GM12878 (cell line): ENCODE data around the gene KRTAP12-1. TPM values are rescaled to one million over a fixed set of nuclear protein-coding genes. Genes with fewer than 3 reads are reported as not detected.

ENCODE experiments used
- ATAC-seq: fragments of 200-7000 bp; cut with Tn5 transposase; 3 replicates; pipeline ENCODE4 v1.9.1; 2020; ENCODE audit warnings: mild to moderate bottlenecking, moderate library complexity
- Bru-seq: library from RNA; stranded (reverse); fragments of 400-500 nt; gene quantifications from one replicate; lab custom pipeline; 2021; lab: Mats Ljungman, UMichigan
- BruChase-seq, 2 experiments: library from RNA; stranded (reverse); fragments of 400-500 nt; gene quantifications; one replicate each; lab custom pipeline; 2021; lab: Mats Ljungman, UMichigan
- BruUV-seq: library from RNA; stranded (reverse); fragments of 400-500 nt; replicated peaks from 2 replicates; lab custom pipeline; 2021; lab: Mats Ljungman, UMichigan
- CTCF ChIA-PET: fragments of 300-600 bp; sonication (Branson Sonifier 250); formaldehyde crosslinking; extraction: SDS; loops from one replicate; lab custom pipeline; 2021; ENCODE audit warnings: inconsistent platforms; lab: Yijun Ruan, JAX
- POLR2A ChIA-PET: fragments of 350-600 bp; formaldehyde crosslinking; extraction: SDS; loops from one replicate; lab custom pipeline; 2021; ENCODE audit warnings: inconsistent platforms; lab: Charles Lee
- RAD21 ChIA-PET: fragments of 300-600 bp; sonication (Branson Sonifier 250); formaldehyde crosslinking; loops from one replicate; lab custom pipeline; 2023; ENCODE audit warnings: antibody characterized with exemption; ENCODE audit not compliant: unreplicated experiment; lab: Charles Lee
- SMC1A ChIA-PET: fragments of 300-600 bp; sonication (Branson Sonifier 250); formaldehyde crosslinking; loops from one replicate; lab custom pipeline; 2023; ENCODE audit not compliant: unreplicated experiment, uncharacterized antibody; lab: Charles Lee
- DNase-seq: peaks from one replicate; pipeline ENCODE4 v3.0.0-alpha.2; 2011; ENCODE audit warnings: low read depth, low spot score
- FAIRE-seq: peaks from 3 replicates; lab custom pipeline; 2011; peaks lifted over from hg19 to GRCh38; lab: Jason Lieb, UNC
- H2AFZ ChIP-seq: 2 replicates; pipeline ENCODE4 v1.6.0; 2011; ENCODE audit warnings: low read depth, low read length, control low read depth; ENCODE audit not compliant: control insufficient read depth
- H3K27ac ChIP-seq: 2 replicates; pipeline ENCODE4 v1.5.1; 2011; ENCODE audit warnings: control low read depth; ENCODE audit not compliant: control insufficient read depth, insufficient read depth
- H3K27me3 ChIP-seq, 2 experiments: replicated peaks in 1 of 2; 2 replicates each; pipeline versions ENCODE4 v1.6.0 to v1.6.1; 2011; ENCODE audit warnings: low read length in 1 of 2; ENCODE audit not compliant: control insufficient read depth in 2 of 2, insufficient read depth in 2 of 2
- H3K36me3 ChIP-seq, 2 experiments: 2 replicates each; pipeline ENCODE4 v1.5.1; 2011; ENCODE audit warnings: low read length in 1 of 2; ENCODE audit not compliant: control insufficient read depth in 2 of 2, insufficient read depth in 2 of 2
- H3K4me1 ChIP-seq: 2 replicates; pipeline ENCODE4 v1.6.1; 2011; ENCODE audit warnings: mild to moderate bottlenecking, low read length, moderate library complexity, mixed read lengths; ENCODE audit not compliant: control insufficient read depth, insufficient read depth
- H3K4me2 ChIP-seq: 2 replicates; pipeline ENCODE4 v1.6.0; 2011; ENCODE audit warnings: control low read depth; ENCODE audit not compliant: control insufficient read depth, insufficient read depth
- H3K4me3 ChIP-seq: fragments of 200-600 bp; sonication (generic); 2 replicates; pipeline ENCODE4 v1.5.1; 2016
- H3K79me2 ChIP-seq: 2 replicates; pipeline ENCODE4 v1.6.0; 2011; ENCODE audit warnings: low read length; ENCODE audit not compliant: control insufficient read depth, insufficient read depth
- H3K9ac ChIP-seq: 2 replicates; pipeline ENCODE4 v1.8.0; 2011; ENCODE audit warnings: low read length, control low read depth, mixed read lengths; ENCODE audit not compliant: control insufficient read depth, insufficient read depth
- H3K9me3 ChIP-seq: replicated peaks from 3 replicates; pipeline ENCODE4 v1.5.1; 2011; ENCODE audit warnings: mild to moderate bottlenecking, low read length; ENCODE audit not compliant: control insufficient read depth, insufficient read depth
- H4K20me1 ChIP-seq: 2 replicates; pipeline ENCODE4 v1.6.0; 2011; ENCODE audit not compliant: control insufficient read depth, insufficient read depth
- JUNB ChIP-seq: IDR thresholded peaks from 2 replicates; pipeline ENCODE4 v1.6.1; 2016; ENCODE audit warnings: antibody characterized with exemption, mild to moderate bottlenecking
- SIX5 ChIP-seq: IDR thresholded peaks from 2 replicates; pipeline ENCODE4 v1.6.1; 2011; ENCODE audit warnings: mild to moderate bottlenecking, low read depth, low read length, moderate library complexity; ENCODE audit not compliant: severe bottlenecking
- WGBS: methylation state at CpG from one replicate; pipeline ENCODE4 v1.1.6; 2016; ENCODE audit warnings: low lambda C conversion rate; ENCODE audit not compliant: insufficient replicate concordance, insufficient coverage; ENCODE audit errors: missing lambda C conversion rate; 5-methylcytosine and 5-hydroxymethylcytosine counted together
- in situ Hi-C: fragments of 300-500 bp; cut with MboI; formaldehyde crosslinking; loops from 9 replicates; pipeline ENCODE4 v1.14.3; 2018; ENCODE audit warnings: mixed read lengths
- intact Hi-C: fragments of 100-400 bp; cut with micrococcal nuclease; formaldehyde crosslinking; loops from one replicate; pipeline ENCODE4 v1.14.2; 2022; ENCODE audit not compliant: unreplicated experiment
- long read RNA-seq, 2 experiments: library from polyadenylated mRNA; unstranded; transcript quantifications; one replicate each; pipeline ENCODE4 v2.0.0, GENCODE V29; 2019 to 2020
- polyA minus RNA-seq, 3 experiments: library from RNA; depleted of rRNA, polyadenylated mRNA; stranded (reverse); fragments of >200 nt; gene quantifications; 2 replicates each; pipeline ENCODE4 v1.2.3, GENCODE V29; 2011
- polyA plus RNA-seq, 11 experiments: library from polyadenylated mRNA; depleted of rRNA in 4 of 11; unstranded in 6 of 11; stranded (reverse) in 5 of 11; fragments of >200 nt; fragmentation: Nextera tagmentation in 4 of 11; fragmentation: Illumina TruSeq in 1 of 11; extraction: Ambion mirVana in 4 of 11; extraction: Trizol in 1 of 11; gene quantifications; 1 replicate in 1 of 11; 2 replicates in 10 of 11; pipeline versions ENCODE4 v1.2.1 to v1.2.3, GENCODE V29; 2011 to 2016; ENCODE audit warnings: inconsistent platforms in 2 of 11, missing spikeins in 2 of 11, low read depth in 1 of 11
- total RNA-seq, 4 experiments: library from RNA; depleted of rRNA in 3 of 4; stranded (reverse); fragments of >200 nt in 3 of 4; fragmentation: Illumina TruSeq in 1 of 4; extraction: Trizol in 1 of 4; gene quantifications; 2 replicates each; pipeline versions ENCODE4 v1.2.1 to v1.2.3, GENCODE V29; 2013 to 2021

Gene KRTAP12-1
- total RNA-seq (2013; cell fraction: nucleolus; rRNA removed): not detected in 2 replicates
- not detected in 2 replicates for total RNA-seq (2014; rRNA removed)
- not detected in 2 replicates for total RNA-seq (2014; rRNA removed; fragmentation: Illumina TruSeq; extraction: Trizol)
- total RNA-seq (2021): not detected in 2 replicates
- not detected for polyA plus RNA-seq (2011; ENCODE audit: low read depth)
- polyA plus RNA-seq (2011; rRNA removed): not detected in 2 replicates
- not detected in 2 replicates for polyA plus RNA-seq (2011; cell fraction: cytosol; rRNA removed)
- not detected in 2 replicates for polyA plus RNA-seq (2011; cell fraction: nucleus; rRNA removed)
- not detected in 2 replicates for polyA plus RNA-seq (2012)
- polyA plus RNA-seq (2014; fragmentation: Illumina TruSeq; extraction: Trizol): not detected in 2 replicates
- polyA plus RNA-seq (2014; fragmentation: Nextera tagmentation; extraction: Ambion mirVana): not detected
- polyA plus RNA-seq (2014; rRNA removed): not detected in 2 replicates
- not detected for polyA plus RNA-seq (2016; fragmentation: Nextera tagmentation; extraction: Ambion mirVana)
- not detected in 2 replicates for polyA minus RNA-seq (2011; rRNA and poly(A)+ RNA removed)
- not detected in 2 replicates for polyA minus RNA-seq (2011; cell fraction: cytosol; rRNA and poly(A)+ RNA removed)
- polyA minus RNA-seq (2011; cell fraction: nucleus; rRNA and poly(A)+ RNA removed): not detected in 2 replicates
- Bru-seq, nascent RNA: not detected
- BruChase-seq, experiment 1, labeled RNA remaining after a 6-hour chase: not detected
- not detected for BruChase-seq, experiment 2, labeled RNA remaining after a 2-hour chase
- long read RNA-seq, experiment 1: 0 reads
- long read RNA-seq, experiment 2: 0 reads

- POLR2A ChIA-PET: no interaction called here
- CTCF ChIA-PET: no interaction called here
Observed at GRCh38 chr21:44681861-44682579, at the start of gene KRTAP12-1. Gene KRTAP12-1 (minus strand): TSS chr21:44682163. CDS start chr21:44682123, 40 bp downstream.

More at GRCh38 chr21:44681861-44682579, at the start of gene KRTAP12-1:
- Histone ChIP-seq H3K9ac (no peak within 1 kb of the TSS), H3K27me3 (peaks cover 0 to 1% of the 10 kb centered on the region in 2 experiments; a peak in 2 of 4 replicates), H3K36me3 (no peaks in the 10 kb centered on the region), H3K79me2 (no peaks in the 10 kb centered on the region), H3K4me3 (no peak within 1 kb of the TSS), H3K9me3 (no peaks in the 10 kb centered on the region), H4K20me1 (no peaks in the 10 kb centered on the region), H3K4me1 (no peaks in the 10 kb centered on the region; the same call in 1 of the 2 replicates), H3K4me2 (no peak within 1 kb of the TSS), H2AFZ (no peak within 1 kb of the TSS), H3K27ac (no peak within 1 kb of the TSS)
- ATAC-seq (no peak), FAIRE-seq (no peak), DNase-seq (no peak)
- intact Hi-C loops: no loop called here
- RAD21 ChIA-PET: no interaction called here
- 43% methylated on average over 22 of the region's 23 CpGs for WGBS
- in situ Hi-C loops: no loop called here
- BruUV-seq: no TSS peak
- SMC1A ChIA-PET: interaction anchor here (1.3 kb wide), 1 partner anchor 61 kb away, joined by 3 read pairs; no protein-coding TSS in a partner anchor
- TF ChIP-seq SIX5 (no peak), JUNB (no peak)
